Lung (tissue), 12 donors: Measurements from ENCODE around the gene SLC38A3. TPM values are rescaled to one million over a fixed set of nuclear protein-coding genes. Genes with fewer than 3 reads are reported as not detected.
"Not testable (repeated sequence)": the region's sequence is repeated elsewhere in the genome, so short reads cannot be mapped to it uniquely, and the experiment has no call there.

Source experiments
- ATAC-seq: fragments of 200-7000 bp; cut with Tn5 transposase; one replicate; pipeline ENCODE4 v1.9.1; 2020; ENCODE audit warnings: moderate number of reproducible peaks; ENCODE audit not compliant: insufficient read depth, low FRiP score
- DNase-seq, 3 donors: peaks; one replicate each; pipeline ENCODE4 v3.0.0-alpha.2; 2013 to 2017
- H3K27ac ChIP-seq, 2 donors: one replicate each; pipeline ENCODE4 v1.5.1; 2013; ENCODE audit warnings: mild to moderate bottlenecking in 2 of 2, moderate library complexity in 2 of 2, control low read depth in 1 of 2, inconsistent platforms in 1 of 2, low read depth in 1 of 2, low read length in 1 of 2
- H3K27me3 ChIP-seq, 3 donors: one replicate each; pipeline ENCODE4 v1.5.1; 2013; ENCODE audit warnings: low read length in 2 of 3; ENCODE audit not compliant: control insufficient read depth in 3 of 3, insufficient read depth in 3 of 3
- H3K36me3 ChIP-seq, 4 donors: one replicate each; pipeline ENCODE4 v1.5.1; 2013; ENCODE audit warnings: low read length in 4 of 4, mild to moderate bottlenecking in 1 of 4, moderate library complexity in 1 of 4; ENCODE audit not compliant: control insufficient read depth in 4 of 4, insufficient read depth in 4 of 4
- H3K4me1 ChIP-seq, 5 donors: one replicate each; pipeline ENCODE4 v1.5.1; 2013; ENCODE audit warnings: low read length in 5 of 5, mild to moderate bottlenecking in 2 of 5, moderate library complexity in 1 of 5; ENCODE audit not compliant: control insufficient read depth in 5 of 5, insufficient read depth in 5 of 5
- H3K4me3 ChIP-seq: one replicate; pipeline ENCODE4 v1.5.1; 2013; ENCODE audit warnings: mild to moderate bottlenecking, control low read depth, moderate library complexity
- H3K9ac ChIP-seq, 2 donors: one replicate each; pipeline ENCODE4 v1.5.1; 2013; ENCODE audit warnings: low read length in 2 of 2, control low read depth in 1 of 2; ENCODE audit not compliant: insufficient read depth in 1 of 2
- H3K9me3 ChIP-seq, 4 donors: one replicate each; pipeline ENCODE4 v1.5.1; 2013; ENCODE audit warnings: low read length in 3 of 4, mild to moderate bottlenecking in 1 of 4, moderate library complexity in 1 of 4; ENCODE audit not compliant: control insufficient read depth in 4 of 4, insufficient read depth in 3 of 4
- CTCF ChIP-seq: IDR thresholded peaks from 2 replicates; pipeline ENCODE4 v1.5.1; 2012; ENCODE audit warnings: mild to moderate bottlenecking; ENCODE audit errors: control extremely low read depth, extremely low read depth
- WGBS, 2 donors: extraction: QIAGEN DNeasy Blood & Tissue Kit; methylation state at CpG; one replicate each; pipeline ENCODE4 v1.1.7; 2013; 5-methylcytosine and 5-hydroxymethylcytosine counted together
- polyA plus RNA-seq, 2 donors: library from polyadenylated mRNA; stranded (reverse); fragments of 200-250 nt; gene quantifications; one replicate each; pipeline ENCODE4 v1.2.1, GENCODE V29; 2013
- total RNA-seq, 2 donors: library from RNA; depleted of rRNA in 1 of 2; stranded (reverse); fragments of >200 nt in 1 of 2; gene quantifications; one replicate each; pipeline ENCODE4 v1.2.1, GENCODE V29; 2014 to 2021
- donor health status: control.
- donor health status: control.
- donor health status: Bipolar disorder and iron deficiency.
- donor health status: healthy.
- donor health status: DM: yes; HTN: yes; CAD: no.

Gene SLC38A3
- total and polyA plus RNA-seq, 4 donors, result 0.08 to 4.3 (median 0.33) TPM

- H3K9me3 ChIP-seq, result no peaks in the 10 kb centered on the region
- no peak overlapping the region for H3K9ac ChIP-seq
- peaks cover 0 to 7% (median 1%) of the 10 kb centered on the region in 5 donors for H3K4me1 ChIP-seq
- 84 to 93% methylated on average over 13 of the region's 13 CpGs for WGBS, 2 donors
- ATAC-seq, result no peak
- no peaks in the 10 kb centered on the region for H3K36me3 ChIP-seq
- no peak overlapping the region for H3K27ac ChIP-seq
- no peak for DNase-seq
- no peak overlapping the region for H3K4me3 ChIP-seq
- no peak for TF ChIP-seq CTCF
- peaks cover 0 to 3% (median 0%) of the 10 kb centered on the region in 3 donors for H3K27me3 ChIP-seq
These were observed 5.7 kb downstream of the SLC38A3 start for GRCh38 chr3:50210510-50211367.

GRCh38 chr3:50211368-50211717 is 6.3 kb downstream of the SLC38A3 start:
- not testable (repeated sequence) for H3K9me3 ChIP-seq, H3K27me3 ChIP-seq, H3K4me3 ChIP-seq, DNase-seq, H3K4me1 ChIP-seq, H3K9ac ChIP-seq, ATAC-seq, H3K36me3 ChIP-seq, H3K27ac ChIP-seq
- WGBS, 2 donors, result 89 to 98% methylated on average over 5 of the region's 5 CpGs

GRCh38 chr3:50211930-50212329 is 6.9 kb downstream of the SLC38A3 start:
- no peaks in the 10 kb centered on the region for H3K27me3 ChIP-seq
- ATAC-seq, result no peak
- no peaks in the 10 kb centered on the region for H3K9me3 ChIP-seq
- peaks cover 0 to 7% (median 0%) of the 10 kb centered on the region in 5 donors for H3K4me1 ChIP-seq
- H3K27ac ChIP-seq, result no peak overlapping the region
- DNase-seq, result no peak
- TF ChIP-seq CTCF, result no peak
- no peaks in the 10 kb centered on the region for H3K36me3 ChIP-seq
- 77 to 80% methylated on average over 2 of the region's 2 CpGs for WGBS, 2 donors
- H3K4me3 ChIP-seq, result no peak overlapping the region
- H3K9ac ChIP-seq, result no peak overlapping the region

- H3K9me3 ChIP-seq, result no peaks in the 10 kb centered on the region
- H3K27me3 ChIP-seq, result no peaks in the 10 kb centered on the region
- 85 to 98% methylated on average over 3 to 4 of the region's 4 CpGs for WGBS, 2 donors
- no peak overlapping the region for H3K27ac ChIP-seq
- H3K36me3 ChIP-seq, result no peaks in the 10 kb centered on the region
- ATAC-seq (no peak), DNase-seq (no peak)
- no peak for TF ChIP-seq CTCF
- H3K4me1 ChIP-seq, result peaks cover 0 to 7% (median 0%) of the 10 kb centered on the region in 5 donors
- no peak overlapping the region for H3K9ac ChIP-seq
- H3K4me3 ChIP-seq, result no peak overlapping the region
These were observed 7.4 kb downstream of the SLC38A3 start for GRCh38 chr3:50212502-50212901.
